HG03060 (cell line): Measurements from ENCODE around the gene SLC39A5.
"Not testable (repeated sequence)": the region's sequence is repeated elsewhere in the genome, so short reads cannot be mapped to it uniquely, and the experiment has no call there.

Experiments
- ATAC-seq: cut with Tn5 transposase; IDR thresholded peaks from one replicate; pipeline ENCODE4 v1.9.1; 2021; ENCODE audit warnings: low read depth, moderate number of reproducible peaks; ENCODE audit not compliant: unreplicated experiment

Gene SLC39A5, protein sequence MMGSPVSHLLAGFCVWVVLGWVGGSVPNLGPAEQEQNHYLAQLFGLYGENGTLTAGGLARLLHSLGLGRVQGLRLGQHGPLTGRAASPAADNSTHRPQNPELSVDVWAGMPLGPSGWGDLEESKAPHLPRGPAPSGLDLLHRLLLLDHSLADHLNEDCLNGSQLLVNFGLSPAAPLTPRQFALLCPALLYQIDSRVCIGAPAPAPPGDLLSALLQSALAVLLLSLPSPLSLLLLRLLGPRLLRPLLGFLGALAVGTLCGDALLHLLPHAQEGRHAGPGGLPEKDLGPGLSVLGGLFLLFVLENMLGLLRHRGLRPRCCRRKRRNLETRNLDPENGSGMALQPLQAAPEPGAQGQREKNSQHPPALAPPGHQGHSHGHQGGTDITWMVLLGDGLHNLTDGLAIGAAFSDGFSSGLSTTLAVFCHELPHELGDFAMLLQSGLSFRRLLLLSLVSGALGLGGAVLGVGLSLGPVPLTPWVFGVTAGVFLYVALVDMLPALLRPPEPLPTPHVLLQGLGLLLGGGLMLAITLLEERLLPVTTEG

DNA sequence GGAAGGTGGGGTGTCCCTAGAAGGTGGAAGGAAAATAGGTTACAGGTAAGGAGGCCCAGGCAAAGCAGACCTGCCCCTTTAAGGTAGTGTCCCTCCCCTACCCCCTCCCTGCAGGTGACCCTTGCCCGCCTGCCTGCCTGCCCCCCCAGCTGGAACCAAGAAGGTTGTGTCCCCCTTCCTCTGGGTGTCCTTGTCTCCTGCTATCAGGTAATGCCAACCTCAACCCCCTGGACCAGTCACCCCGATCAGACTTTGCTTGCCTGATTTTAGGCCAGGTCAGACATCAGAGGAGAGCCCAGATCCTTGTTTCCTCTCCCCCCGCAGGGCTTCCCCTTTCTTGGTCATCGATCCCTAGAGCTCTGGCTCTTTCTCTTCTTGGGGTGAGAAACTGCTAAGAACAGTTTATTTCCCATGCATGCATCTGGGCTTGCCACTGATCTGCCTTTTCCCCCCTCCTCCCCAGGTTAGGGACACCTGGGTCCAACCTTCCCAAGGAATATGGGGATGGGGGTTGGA lies at the start of gene SLC39A5:
Gene SLC39A5 (plus strand): TSS at position 136 of the 516 bp plus-strand sequence. CDS start 1,224 bp downstream, outside the sequence.
- ATAC-seq, result no peak

DNA sequence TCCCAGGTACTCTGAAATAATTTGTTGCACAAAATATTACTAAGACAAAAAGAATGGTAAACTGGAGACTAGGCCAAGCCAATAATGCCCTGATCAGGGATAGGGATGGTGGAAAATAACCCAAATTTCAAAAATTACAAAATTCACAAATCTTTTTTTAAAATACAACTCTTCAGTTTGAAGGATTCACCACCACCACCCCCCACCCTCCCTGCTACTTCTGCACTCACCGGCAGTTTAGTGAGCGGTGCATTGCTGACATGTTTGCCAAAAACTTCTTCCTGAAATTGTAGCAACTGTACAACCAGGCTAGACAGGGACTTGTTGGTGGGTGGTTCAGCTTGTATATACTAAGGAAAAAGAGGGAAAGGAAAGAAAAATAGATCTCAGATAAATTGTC lies 42.9 kb upstream of the SLC39A5 start:
- ATAC-seq, result no peak

DNA sequence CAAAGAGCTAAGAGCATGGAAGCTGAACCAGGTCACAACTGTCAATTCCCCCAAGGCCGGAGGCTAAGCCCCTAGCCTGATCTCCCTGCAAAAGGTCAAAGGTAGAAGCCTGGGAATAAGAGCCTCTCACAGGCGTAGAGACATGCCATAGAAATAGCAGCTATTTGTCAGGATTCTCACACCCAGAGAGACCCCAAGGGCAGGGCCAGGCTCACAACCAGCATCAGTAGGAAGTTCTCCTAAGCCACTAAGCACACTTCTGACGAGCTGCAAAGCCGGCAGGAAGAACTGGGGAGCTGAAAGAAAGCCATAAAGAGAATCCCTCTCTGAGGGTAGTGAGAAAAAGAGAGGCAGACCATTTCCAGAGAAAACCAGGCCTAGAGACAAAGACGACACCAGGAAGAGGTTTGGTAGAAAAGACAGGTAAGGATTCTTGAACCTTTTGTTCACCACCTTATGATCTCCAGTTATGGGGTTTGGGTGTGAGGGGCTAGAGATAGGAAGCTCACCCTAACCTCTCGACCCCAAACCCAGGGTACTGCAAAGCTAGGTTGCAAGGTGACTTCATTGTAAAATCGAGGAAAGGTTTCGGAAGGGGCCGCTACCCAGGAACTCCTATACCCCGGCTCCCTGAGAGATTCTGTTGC lies 41.6 kb upstream of the SLC39A5 start:
- ATAC-seq, result no peak

DNA sequence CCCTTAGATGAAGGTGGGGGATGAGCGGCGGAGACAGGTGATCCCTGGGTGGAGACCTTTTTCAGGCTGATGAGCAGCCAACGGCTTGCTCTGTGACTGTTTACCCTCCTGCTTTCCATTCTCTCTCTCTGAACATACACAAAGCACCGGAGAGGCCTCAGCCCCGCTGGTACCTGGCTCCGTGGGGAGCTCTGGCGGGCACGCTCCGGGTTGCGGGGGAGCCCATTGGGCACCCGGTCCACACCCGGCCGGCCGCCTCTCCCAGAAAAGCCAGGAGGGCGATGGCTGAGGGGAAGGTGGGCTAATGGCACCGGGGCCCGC lies 41.1 kb upstream of the SLC39A5 start:
- no peak for ATAC-seq

DNA sequence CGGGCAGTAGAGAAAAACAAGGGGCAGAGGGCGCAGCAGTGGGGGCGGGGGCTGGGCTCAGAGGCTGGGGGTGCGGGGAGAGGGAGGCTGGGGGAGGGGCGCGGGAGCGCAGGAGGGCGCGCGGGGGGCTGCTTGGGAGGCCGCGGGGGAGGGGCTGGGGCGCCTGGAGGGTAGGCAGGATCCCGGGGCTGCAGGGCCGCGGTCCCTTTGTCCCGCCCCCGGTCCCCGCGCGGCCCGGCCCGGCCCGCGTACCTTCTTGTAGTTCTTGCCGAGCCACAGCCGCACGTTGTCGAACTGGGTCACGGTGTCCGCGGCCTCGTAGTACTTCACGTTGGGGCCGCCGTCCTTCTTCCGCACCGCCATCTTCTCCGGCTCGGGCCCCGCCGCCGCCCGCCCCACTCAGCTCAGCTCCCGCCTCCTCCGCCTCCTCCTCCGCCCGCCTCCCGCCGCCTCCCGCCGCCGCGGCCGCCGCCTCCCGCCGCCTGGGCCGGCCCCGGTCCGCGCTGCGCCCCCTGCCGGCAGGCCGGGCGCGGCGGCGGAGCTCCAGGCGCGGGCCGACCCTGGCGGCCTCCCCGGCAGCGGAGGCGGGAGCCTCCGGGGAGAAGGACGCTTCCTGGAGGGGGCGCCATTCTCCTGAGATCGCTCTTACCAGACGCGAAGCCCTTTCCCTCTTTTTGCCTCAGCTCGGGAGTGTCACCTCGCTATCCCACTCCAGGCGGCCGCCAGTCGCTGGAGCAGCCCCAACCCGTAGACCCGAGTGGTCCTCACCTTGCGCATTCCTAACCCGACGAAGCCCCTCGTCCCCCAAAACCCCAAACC lies 40.5 kb upstream of the SLC39A5 start, which contains the start of gene SMARCC2:
Gene SMARCC2 (minus strand): TSS at position 385 of the 819 bp plus-strand sequence. CDS start 22 bp downstream, at position 363.
- no peak for ATAC-seq

DNA sequence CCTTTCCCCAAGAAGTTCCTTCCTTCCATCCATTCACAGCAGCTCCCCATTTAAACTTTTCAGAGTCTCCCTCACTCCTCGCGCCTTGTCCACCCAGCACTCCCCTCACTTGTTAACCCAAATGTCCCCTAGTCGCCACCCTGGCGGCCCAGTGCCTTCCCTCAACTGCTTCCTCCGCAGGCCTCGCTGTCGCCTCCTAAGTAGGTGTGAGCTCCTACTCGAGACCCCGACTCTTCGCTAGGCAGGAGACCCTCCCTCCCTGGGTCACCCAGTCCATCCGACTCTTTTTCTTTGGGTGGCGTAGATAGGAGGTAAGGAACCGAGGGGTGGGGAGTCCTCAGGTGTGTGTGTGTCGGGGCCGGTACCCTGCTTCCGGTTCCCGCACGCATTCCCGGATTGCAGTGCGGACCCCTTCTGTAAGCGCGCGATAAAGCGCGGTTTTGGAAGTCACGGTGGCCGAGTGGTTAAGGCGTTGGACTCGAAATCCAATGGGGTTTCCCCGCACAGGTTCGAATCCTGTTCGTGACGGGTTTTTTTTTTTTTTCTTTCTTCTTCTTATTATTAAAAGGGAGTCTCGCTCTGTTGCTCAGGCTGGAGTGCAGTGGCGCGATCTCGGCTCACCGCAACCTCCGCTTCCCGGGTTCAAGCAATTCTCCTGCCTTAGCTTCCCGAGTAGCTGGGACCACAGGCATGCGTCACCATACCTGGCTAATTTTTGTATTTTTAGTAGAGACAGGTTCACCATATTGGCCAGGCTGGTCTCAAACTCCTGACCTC lies 39.7 kb upstream of the SLC39A5 start:
- ATAC-seq, result peak; percentile 38

DNA sequence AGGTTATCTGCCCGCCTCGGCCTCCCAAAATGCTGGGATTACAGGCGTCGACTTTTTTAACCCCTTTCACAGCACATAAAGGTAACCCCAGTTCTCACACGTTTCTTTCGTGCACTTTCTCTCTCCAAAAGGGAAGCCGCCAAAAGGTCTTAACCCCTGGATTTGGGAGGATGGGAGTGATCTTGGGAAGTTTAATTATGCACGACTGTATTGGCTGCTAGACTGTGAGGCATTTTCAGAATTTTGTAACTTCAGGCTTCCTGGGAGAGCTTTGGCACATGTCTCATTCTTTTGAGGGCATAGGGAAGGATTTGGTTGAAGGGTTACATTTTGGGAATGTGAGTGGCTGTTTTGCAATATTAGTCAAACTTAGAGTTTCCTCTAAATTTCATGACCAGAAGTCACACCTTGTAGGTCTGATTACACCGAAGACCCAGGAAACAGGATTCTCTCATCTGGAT lies 39.1 kb upstream of the SLC39A5 start:
- no peak for ATAC-seq

DNA sequence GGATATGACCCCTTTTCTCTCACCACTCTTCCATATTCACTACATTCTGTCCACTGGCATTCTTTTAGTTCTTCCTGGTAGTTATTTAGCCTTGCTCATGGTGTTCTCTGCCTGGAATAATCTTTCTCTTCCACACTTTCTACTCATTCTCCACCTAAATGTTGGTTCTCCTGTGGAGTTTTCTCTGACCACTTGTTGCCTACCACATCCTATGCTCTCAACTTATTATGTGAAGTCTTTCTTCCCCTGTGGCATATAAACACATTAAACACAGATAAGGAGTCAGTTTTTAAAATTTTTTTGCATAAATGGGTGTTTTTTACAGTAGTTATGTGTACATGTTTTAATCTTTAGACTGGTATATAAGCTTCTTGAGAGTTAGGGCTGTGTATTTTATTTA lies 37.3 kb upstream of the SLC39A5 start:
- ATAC-seq, result no peak

DNA sequence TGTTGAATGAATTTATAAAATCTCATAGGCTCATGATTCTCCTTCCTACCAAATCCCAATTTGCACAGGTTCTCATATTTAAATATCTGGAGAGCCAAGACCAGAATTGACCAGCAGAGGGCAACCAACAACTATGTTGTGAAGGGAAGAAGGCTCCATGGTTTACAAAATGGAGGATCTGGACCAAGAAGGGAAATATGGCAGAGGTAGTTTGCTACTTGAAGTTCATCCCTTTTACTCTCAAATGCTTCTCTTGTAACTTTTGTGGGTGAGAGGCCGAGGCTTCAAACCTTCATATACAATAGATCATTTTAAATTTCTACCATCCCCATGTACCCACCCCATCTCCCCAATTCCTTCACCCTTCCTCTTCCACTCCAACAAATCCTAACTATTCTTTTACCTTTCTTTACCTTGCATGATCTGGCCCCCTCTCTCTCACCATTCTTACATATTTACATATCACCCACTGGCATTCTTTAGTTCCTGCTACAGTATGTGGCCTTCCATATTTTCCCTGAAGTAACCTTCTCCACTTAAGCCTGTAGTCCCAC lies 36.7 kb upstream of the SLC39A5 start:
- no peak for ATAC-seq

DNA sequence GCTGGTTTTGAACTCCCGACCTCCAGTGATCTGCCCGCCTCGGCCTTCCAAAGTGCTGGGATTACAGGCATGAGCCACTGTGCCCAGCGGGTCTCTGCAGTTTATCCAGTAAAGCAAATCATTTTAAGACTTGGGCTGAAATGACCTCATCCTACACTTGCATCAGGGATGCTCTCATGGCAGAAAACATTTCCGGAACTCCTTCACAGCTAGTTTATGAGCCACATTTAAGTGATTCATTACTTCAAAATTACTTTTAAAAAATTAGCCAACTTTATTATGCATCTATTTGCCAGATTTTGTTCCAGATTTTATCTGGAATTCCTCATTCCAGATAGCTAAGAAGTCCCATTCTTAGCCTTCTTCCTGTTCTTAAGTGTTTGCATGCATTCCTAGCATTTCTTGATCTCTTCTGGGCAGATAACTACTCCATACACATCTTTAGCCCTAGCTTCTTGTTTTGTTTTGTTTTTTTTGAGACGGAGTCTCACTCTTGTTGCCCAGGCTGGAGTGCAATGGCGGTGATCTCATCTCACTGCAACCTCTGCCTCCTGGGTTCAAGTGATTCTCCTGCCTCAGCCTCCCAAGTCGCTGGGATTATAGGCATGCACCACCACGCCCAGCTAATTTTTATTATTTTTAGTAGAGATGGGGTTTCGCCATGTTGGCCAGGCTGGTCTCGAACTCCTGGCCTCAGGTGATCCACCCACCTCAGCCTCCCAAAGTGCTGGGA lies 32.9 kb upstream of the SLC39A5 start:
- not testable (repeated sequence) for ATAC-seq

DNA sequence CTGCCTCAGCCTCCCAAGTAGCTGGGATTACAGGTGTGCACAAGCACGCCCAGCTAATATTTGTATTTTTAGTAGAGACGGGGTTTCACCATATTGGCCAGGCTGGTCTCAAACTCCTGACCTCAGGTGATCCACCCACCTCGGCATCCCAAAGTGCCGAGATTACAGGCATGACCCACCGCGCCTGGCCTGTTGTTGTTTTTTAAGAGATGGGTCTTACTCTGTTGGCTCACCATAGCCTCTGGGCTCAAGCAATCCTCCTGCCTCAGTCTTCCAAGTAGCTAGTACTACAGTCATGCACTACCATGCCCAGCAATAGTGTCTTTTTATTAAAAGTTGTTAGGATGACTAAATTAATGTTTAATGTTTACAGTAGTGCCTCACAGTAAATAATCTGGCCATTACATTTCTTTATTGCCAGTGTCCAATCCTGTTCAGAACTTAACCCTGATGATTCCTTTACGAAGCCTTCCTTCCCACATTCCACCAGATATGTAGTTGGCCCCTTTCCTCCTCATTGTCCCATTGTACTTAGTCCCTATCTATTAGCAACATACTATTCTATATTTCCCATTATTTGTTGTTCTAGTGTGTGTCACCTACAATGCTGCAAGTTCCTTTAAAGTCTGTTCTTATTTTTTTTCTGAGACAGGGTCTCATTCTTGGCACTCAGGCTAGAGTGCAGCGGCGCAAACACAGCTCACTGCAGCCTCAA lies 31.8 kb upstream of the SLC39A5 start:
- ATAC-seq, result no peak

DNA sequence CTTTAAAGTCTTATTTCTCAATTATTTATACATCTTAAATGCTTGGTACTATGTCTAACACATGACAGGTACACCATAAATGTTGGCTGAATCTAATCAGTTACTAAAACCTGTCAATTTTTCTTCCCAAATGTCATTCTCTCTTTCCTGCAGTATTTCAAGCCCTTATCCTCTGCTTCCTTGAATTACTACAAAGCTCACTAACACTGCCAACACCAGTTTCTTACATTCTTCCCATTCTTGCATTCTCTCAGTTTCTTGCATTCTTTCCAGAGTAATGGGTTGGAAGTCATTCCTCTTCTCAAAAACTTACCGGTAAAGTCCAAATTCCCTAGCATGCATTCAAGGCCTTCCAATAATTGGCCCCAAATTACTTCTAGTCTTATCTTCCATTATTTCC lies 31.0 kb upstream of the SLC39A5 start:
- no peak for ATAC-seq

DNA sequence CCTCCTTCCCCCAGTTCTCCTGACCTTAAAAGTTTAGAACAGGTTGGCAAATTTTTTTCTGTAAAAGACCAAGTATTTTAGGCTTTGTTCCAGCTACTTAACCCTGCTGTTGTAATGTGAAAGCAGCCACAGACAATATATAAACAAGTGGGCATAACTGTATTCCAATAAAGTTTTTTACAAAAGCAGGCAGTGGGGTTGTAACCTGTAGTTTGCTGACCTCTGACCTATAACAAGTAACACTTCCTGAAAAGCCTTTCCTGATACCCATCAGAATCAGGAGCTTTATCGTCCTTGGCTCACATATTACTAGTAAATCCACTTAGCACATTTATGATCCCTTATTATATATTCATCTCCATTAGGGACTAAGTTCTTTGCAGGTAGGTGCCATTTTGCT lies 27.5 kb upstream of the SLC39A5 start:
- ATAC-seq, result no peak

DNA sequence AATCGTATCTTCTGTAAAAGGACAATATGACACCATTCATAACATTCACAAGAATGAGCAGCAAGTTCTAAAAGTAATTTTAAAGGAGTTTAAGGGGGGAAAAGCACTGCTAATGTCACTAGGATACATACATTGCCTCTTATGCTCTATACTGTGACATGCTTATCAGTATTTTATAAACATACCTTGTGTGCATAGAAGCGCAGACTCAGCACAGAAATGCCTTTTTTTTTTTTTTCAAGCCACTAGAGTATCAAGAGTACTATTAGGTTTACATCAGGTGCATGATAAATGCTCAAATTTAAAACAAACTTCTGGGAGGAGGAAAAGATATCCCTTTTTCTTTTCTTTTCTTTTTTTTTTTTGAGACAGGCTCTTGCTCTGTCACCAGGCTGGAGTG lies 27.0 kb upstream of the SLC39A5 start:
- no peak for ATAC-seq

DNA sequence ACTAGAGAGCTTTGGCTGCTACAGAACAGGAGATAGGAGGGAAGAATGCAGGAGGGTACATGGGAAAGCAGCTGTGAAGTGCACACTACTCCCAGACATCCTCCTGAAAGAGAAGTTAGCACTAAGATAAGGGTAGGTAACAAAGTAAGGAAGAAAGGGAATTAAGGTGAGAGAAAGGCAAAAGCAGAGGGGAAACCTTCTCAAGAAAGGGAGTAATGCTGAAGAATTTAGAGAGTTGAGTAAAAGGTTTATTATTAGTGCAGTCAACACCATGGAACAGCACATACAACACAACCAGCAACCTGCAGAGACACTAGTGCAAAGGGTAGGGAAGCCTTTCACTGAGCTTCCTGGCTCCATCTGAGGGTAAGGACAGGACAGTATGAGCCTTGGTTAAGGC lies 25.6 kb upstream of the SLC39A5 start:
- ATAC-seq, result no peak

DNA sequence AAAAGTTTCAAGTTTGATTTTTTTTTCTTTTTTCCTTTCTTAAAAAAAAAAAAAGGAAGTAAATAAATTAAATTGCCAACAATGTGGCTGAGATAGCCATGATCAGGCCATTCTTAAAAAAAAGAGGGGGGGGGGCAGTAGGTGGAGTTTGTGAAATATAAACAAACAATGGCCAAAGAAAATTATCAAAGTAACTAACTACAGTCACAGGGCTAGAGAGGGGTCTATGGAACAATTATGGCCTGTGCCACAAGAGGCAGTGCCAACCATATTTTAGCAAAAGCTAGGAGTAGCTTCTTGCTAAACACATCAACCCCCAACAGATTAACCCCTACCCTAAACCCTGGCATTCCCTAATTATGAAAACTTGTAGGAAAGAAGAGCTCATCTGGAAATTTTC lies 24.4 kb upstream of the SLC39A5 start:
- ATAC-seq, result no peak

DNA sequence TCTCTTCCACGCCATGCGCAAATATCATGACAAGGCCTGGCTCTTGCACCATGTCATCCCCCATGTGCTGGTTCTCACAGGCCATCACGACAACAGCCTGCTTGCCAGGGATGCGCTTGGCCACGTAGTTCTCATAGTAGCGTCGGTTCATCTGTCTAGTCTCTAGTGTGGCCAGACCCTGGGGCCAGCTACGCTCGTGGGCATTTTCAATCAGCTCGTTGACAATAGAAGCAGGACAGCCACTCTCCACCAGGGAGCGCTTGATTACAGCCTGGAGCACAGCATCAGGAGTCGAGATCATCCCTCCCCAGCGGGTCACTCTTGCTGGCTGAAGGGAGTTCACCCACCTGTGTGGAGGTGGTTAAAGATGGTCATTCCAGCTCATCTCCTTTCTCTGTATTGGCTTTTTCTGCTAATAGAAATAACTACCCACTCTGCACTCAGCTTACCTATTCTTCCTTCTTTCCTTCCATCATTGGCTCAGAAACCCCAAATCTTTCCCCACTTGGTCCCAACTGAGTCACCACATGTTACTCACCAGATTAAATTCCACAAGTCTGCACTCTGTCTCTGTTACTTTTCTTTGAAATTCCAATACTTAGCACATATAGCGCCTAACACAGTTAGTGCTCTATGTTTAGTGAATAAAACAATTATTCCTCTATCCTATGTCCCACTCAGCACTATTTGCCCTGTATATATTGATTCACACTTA lies 23.2 kb upstream of the SLC39A5 start:
- no peak for ATAC-seq

DNA sequence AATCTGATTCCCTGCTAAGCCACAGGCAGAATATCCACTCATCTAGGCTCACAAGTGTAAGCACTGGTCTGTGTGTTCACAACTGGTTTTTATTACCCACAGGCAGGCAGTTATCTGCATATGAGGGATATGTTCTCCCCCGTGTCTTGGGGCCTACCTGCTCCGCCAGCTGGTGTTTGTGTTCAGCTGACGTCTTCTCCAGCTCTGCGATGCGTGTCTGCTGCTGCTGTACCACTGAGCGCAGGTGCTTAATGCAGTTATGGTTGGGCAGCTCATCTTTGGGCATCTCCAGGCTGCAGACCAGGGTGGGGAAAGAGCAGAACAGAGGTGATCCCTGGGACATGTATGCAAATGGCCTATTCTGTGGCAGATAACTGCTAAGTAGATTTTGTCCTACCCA lies 21.8 kb upstream of the SLC39A5 start:
- no peak for ATAC-seq
